Endodermal cell (in vitro differentiated cells): ENCODE data around the gene ERH. TPM values are rescaled to one million over a fixed set of nuclear protein-coding genes. Genes with fewer than 3 reads are reported as not detected.

Source experiments
- DNase-seq: peaks from one replicate; pipeline ENCODE4 v3.0.0-alpha.2; 2017
- H3K27ac ChIP-seq: 2 replicates; pipeline ENCODE4 v1.5.1; 2013; ENCODE audit warnings: mild to moderate bottlenecking, low read depth, low read length, moderate library complexity
- H3K27me3 ChIP-seq: 2 replicates; pipeline ENCODE4 v1.6.1; 2013; ENCODE audit warnings: mild to moderate bottlenecking, low read length, moderate library complexity; ENCODE audit not compliant: insufficient read depth, control insufficient read depth, poor library complexity, severe bottlenecking
- H3K36me3 ChIP-seq: 2 replicates; pipeline ENCODE4 v1.7.0; 2013; ENCODE audit warnings: mild to moderate bottlenecking, low read length, moderate library complexity; ENCODE audit not compliant: control insufficient read depth, insufficient read depth
- H3K4me1 ChIP-seq: one replicate; pipeline ENCODE4 v1.7.0; 2013; ENCODE audit warnings: low read length; ENCODE audit not compliant: control insufficient read depth, insufficient read depth
- H3K4me3 ChIP-seq: 2 replicates; pipeline ENCODE4 v1.5.1; 2013; ENCODE audit warnings: mild to moderate bottlenecking, low read length, moderate library complexity
- H3K9ac ChIP-seq: 2 replicates; pipeline ENCODE4 v1.6.1; 2013; ENCODE audit warnings: mild to moderate bottlenecking, low read length, moderate library complexity; ENCODE audit not compliant: poor library complexity, severe bottlenecking; ENCODE audit errors: extremely low read depth
- H3K9me3 ChIP-seq: 2 replicates; pipeline ENCODE4 v1.6.1; 2013; ENCODE audit warnings: mild to moderate bottlenecking, low read length, moderate library complexity; ENCODE audit not compliant: control insufficient read depth
- H3K27ac Mint-ChIP-seq: 2 replicates; pipeline ENCODE4 v1.8.0; 2020; ENCODE audit warnings: mixed read lengths
- H3K27me3 Mint-ChIP-seq: 2 replicates; pipeline ENCODE4 v1.8.0; 2021; ENCODE audit warnings: mild to moderate bottlenecking, mixed read lengths; ENCODE audit not compliant: insufficient read depth
- H3K36me3 Mint-ChIP-seq: 2 replicates; pipeline ENCODE4 v1.8.0; 2020; ENCODE audit warnings: low read depth, mixed read lengths
- H3K4me1 Mint-ChIP-seq: 2 replicates; pipeline ENCODE4 v1.8.0; 2020; ENCODE audit warnings: mixed read lengths
- H3K4me3 Mint-ChIP-seq: 2 replicates; pipeline ENCODE4 v1.8.0; 2020; ENCODE audit warnings: mild to moderate bottlenecking, moderate library complexity, mixed read lengths
- H3K9me3 Mint-ChIP-seq: 2 replicates; pipeline ENCODE4 v1.8.0; 2020; ENCODE audit warnings: mild to moderate bottlenecking, mixed read lengths
- WGBS, 2 experiments: methylation state at CpG; one replicate each; pipeline versions ENCODE4 v1.1.5 to v1.1.7; 2013; ENCODE audit warnings: missing lambda C conversion rate in 2 of 2, mixed read lengths in 1 of 2; ENCODE audit not compliant: insufficient coverage in 1 of 2, insufficient read length in 1 of 2; 5-methylcytosine and 5-hydroxymethylcytosine counted together
- total RNA-seq, 2 donors: library from RNA; stranded (reverse); fragmentation: NEBNext Ultra II Directional in 1 of 2; extraction: Animal tissue kit (Norgen Biotek cat#: 25700) in 1 of 2; gene quantifications; 2 replicates in 1 of 2; 3 replicates in 1 of 2; pipeline ENCODE4 v1.2.1, GENCODE V29; 2021
- TF ChIP-seq, protein P1 (sequence below): fragments of 200-600 bp; sonication (generic); conservative IDR thresholded peaks from 2 replicates; pipeline ENCODE4 v1.5.0; 2021; ENCODE audit warnings: antibody characterized with exemption, mild to moderate bottlenecking

The ERH gene
- total RNA-seq, 2 donors from 2014 or later = 325 to 340 TPM

- no peak overlapping the region for H3K4me3 ChIP-seq
- Mint-ChIP-seq H3K4me1 (peaks cover 8% of the 10 kb centered on the region), H3K4me3 (no peak overlapping the region)
Observed at GRCh38 chr14:69342928-69343525, 55.1 kb downstream of the ERH start.

GRCh38 chr14:69339426-69339825 lies 58.7 kb downstream of the ERH start:
- no peaks in the 10 kb centered on the region for H3K4me1 ChIP-seq
- H3K27me3 Mint-ChIP-seq = no peaks in the 10 kb centered on the region
- H3K27me3 ChIP-seq = no peaks in the 10 kb centered on the region
- H3K9ac ChIP-seq = no peak overlapping the region
- no peak overlapping the region for H3K27ac Mint-ChIP-seq
- H3K36me3 ChIP-seq = no peaks in the 10 kb centered on the region
- H3K4me1 Mint-ChIP-seq = no peaks in the 10 kb centered on the region
- H3K4me3 Mint-ChIP-seq = no peak overlapping the region
- TF ChIP-seq, protein P1, sequence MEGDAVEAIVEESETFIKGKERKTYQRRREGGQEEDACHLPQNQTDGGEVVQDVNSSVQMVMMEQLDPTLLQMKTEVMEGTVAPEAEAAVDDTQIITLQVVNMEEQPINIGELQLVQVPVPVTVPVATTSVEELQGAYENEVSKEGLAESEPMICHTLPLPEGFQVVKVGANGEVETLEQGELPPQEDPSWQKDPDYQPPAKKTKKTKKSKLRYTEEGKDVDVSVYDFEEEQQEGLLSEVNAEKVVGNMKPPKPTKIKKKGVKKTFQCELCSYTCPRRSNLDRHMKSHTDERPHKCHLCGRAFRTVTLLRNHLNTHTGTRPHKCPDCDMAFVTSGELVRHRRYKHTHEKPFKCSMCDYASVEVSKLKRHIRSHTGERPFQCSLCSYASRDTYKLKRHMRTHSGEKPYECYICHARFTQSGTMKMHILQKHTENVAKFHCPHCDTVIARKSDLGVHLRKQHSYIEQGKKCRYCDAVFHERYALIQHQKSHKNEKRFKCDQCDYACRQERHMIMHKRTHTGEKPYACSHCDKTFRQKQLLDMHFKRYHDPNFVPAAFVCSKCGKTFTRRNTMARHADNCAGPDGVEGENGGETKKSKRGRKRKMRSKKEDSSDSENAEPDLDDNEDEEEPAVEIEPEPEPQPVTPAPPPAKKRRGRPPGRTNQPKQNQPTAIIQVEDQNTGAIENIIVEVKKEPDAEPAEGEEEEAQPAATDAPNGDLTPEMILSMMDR = no peak
- H3K4me3 ChIP-seq = no peak overlapping the region
- no peaks in the 10 kb centered on the region for H3K9me3 Mint-ChIP-seq
- no peak for DNase-seq
- no peaks in the 10 kb centered on the region for H3K9me3 ChIP-seq
- no peaks in the 10 kb centered on the region for H3K36me3 Mint-ChIP-seq
- H3K27ac ChIP-seq = no peak overlapping the region
- 94 to 100% methylated on average over 3 to 10 of the region's 13 CpGs for WGBS, 2 experiments

More at GRCh38 chr14:69342928-69343525, 55.1 kb downstream of the ERH start:
- no peak for DNase-seq
- WGBS, 2 experiments = 91 to 96% methylated on average over 8 of the region's 8 CpGs
- Histone ChIP-seq H3K27ac (no peak overlapping the region), H3K27me3 (no peaks in the 10 kb centered on the region), H3K9ac (no peak overlapping the region), H3K9me3 (no peaks in the 10 kb centered on the region), H3K36me3 (no peaks in the 10 kb centered on the region), H3K4me1 (peaks cover 7% of the 10 kb centered on the region)
- H3K36me3 Mint-ChIP-seq = no peaks in the 10 kb centered on the region
- TF ChIP-seq, protein P1 = no peak
- peaks cover 3% of the 10 kb centered on the region for H3K27me3 Mint-ChIP-seq
- H3K9me3 Mint-ChIP-seq = no peaks in the 10 kb centered on the region
- H3K27ac Mint-ChIP-seq = no peak overlapping the region

DNA sequence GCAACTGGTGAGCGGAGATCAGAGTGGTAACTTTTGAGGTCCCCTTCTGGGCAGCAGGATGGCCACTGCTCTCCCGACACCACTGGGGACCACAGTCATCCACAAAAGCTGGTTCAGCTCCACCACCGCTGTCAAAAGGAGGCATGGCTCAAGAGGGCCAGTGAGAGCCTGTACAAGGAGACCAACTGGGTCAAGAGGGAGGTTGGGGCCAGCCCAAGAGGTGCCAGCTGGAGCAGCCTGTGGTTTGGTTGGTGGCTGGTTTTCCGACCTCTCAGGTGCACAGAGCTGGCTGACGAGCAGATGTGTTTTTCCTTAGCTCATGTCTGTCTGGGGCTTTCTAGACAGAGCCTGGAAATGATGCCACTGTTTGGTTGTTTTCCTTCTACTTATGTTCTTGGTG lies 60.1 kb downstream of the ERH start:
- no peaks in the 10 kb centered on the region for H3K27me3 ChIP-seq
- no peaks in the 10 kb centered on the region for H3K4me1 Mint-ChIP-seq
- H3K27ac Mint-ChIP-seq = no peak overlapping the region
- no peak overlapping the region for H3K4me3 Mint-ChIP-seq
- no peak overlapping the region for H3K27ac ChIP-seq
- H3K36me3 Mint-ChIP-seq = no peaks in the 10 kb centered on the region
- 90 to 94% methylated on average over 5 of the region's 5 CpGs for WGBS, 2 experiments
- TF ChIP-seq, protein P1 = no peak
- H3K4me3 ChIP-seq = no peak overlapping the region
- no peaks in the 10 kb centered on the region for H3K4me1 ChIP-seq
- H3K9ac ChIP-seq = no peak overlapping the region
- no peak for DNase-seq
- no peaks in the 10 kb centered on the region for H3K9me3 ChIP-seq
- H3K27me3 Mint-ChIP-seq = no peaks in the 10 kb centered on the region
- H3K36me3 ChIP-seq = no peaks in the 10 kb centered on the region
- no peaks in the 10 kb centered on the region for H3K9me3 Mint-ChIP-seq
